T-helper 1 cell treated with Interleukin-12 subunit alpha and Interleukin-12 subunit beta and Interleukin-4 antibody, amounts not matched to agents 30 μg/mL and 1 μg/mL, for 36 hours (primary cell): ENCODE measurements around the gene PORCN.
"Not testable (repeated sequence)": the region's sequence is repeated elsewhere in the genome, so short reads cannot be mapped to it uniquely, and the experiment has no call there.

ENCODE experiments used
- H3K27ac Mint-ChIP-seq: one replicate; pipeline ENCODE4 v1.8.0; 2021; ENCODE audit warnings: mild to moderate bottlenecking, mixed read lengths
- H3K27me3 Mint-ChIP-seq: one replicate; pipeline ENCODE4 v1.8.0; 2021; ENCODE audit warnings: low read depth, mixed read lengths
- H3K36me3 Mint-ChIP-seq: one replicate; pipeline ENCODE4 v1.8.0; 2021; ENCODE audit warnings: low read depth, mixed read lengths
- H3K4me1 Mint-ChIP-seq: one replicate; pipeline ENCODE4 v1.8.0; 2021; ENCODE audit warnings: low read depth, mixed read lengths
- H3K4me3 Mint-ChIP-seq: one replicate; pipeline ENCODE4 v1.8.0; 2021; ENCODE audit warnings: mild to moderate bottlenecking, moderate library complexity, mixed read lengths
- H3K9me3 Mint-ChIP-seq: one replicate; pipeline ENCODE4 v1.8.0; 2021; ENCODE audit warnings: mixed read lengths

The PORCN gene

GRCh38 chrX:48530736-48531135 is 21.9 kb downstream of the PORCN start:
- peaks cover 28% of the 10 kb centered on the region for H3K36me3 Mint-ChIP-seq
- H3K4me3 Mint-ChIP-seq = no peak overlapping the region
- peaks cover 22% of the 10 kb centered on the region for H3K4me1 Mint-ChIP-seq
- no peaks in the 10 kb centered on the region for H3K9me3 Mint-ChIP-seq
- H3K27me3 Mint-ChIP-seq = no peaks in the 10 kb centered on the region
- no peak overlapping the region for H3K27ac Mint-ChIP-seq

- H3K4me1 Mint-ChIP-seq = peaks cover 20% of the 10 kb centered on the region
- no peaks in the 10 kb centered on the region for H3K9me3 Mint-ChIP-seq
- H3K36me3 Mint-ChIP-seq = peaks cover 24% of the 10 kb centered on the region
- no peaks in the 10 kb centered on the region for H3K27me3 Mint-ChIP-seq
- H3K27ac Mint-ChIP-seq = peak overlapping the region; percentile 93
- peak overlapping the region; percentile 29 for H3K4me3 Mint-ChIP-seq
These were observed 22.7 kb downstream of the PORCN start for GRCh38 chrX:48531358-48531959.

GRCh38 chrX:48532161-48532560 is 23.4 kb downstream of the PORCN start:
- H3K27me3 Mint-ChIP-seq = no peaks in the 10 kb centered on the region

GRCh38 chrX:48533165-48533564 is 24.4 kb downstream of the PORCN start:
- Mint-ChIP-seq H3K4me3 (no peak overlapping the region), H3K9me3 (no peaks in the 10 kb centered on the region), H3K27me3 (no peaks in the 10 kb centered on the region), H3K27ac (peak overlapping the region; percentile 2), H3K4me1 (peaks cover 17% of the 10 kb centered on the region), H3K36me3 (peaks cover 19% of the 10 kb centered on the region)

More at GRCh38 chrX:48532161-48532560, 23.4 kb downstream of the PORCN start:
- Mint-ChIP-seq H3K9me3 (no peaks in the 10 kb centered on the region), H3K27ac (peak overlapping the region; percentile 93), H3K36me3 (peaks cover 20% of the 10 kb centered on the region), H3K4me3 (no peak overlapping the region), H3K4me1 (peaks cover 15% of the 10 kb centered on the region)

- Mint-ChIP-seq H3K27ac (peak overlapping the region; percentile 99), H3K9me3 (no peaks in the 10 kb centered on the region), H3K4me3 (peak overlapping the region; percentile 96), H3K4me1 (peaks cover 19% of the 10 kb centered on the region), H3K27me3 (no peaks in the 10 kb centered on the region), H3K36me3 (peaks cover 5% of the 10 kb centered on the region)
These were observed 30.0 kb downstream of the PORCN start for GRCh38 chrX:48538641-48539344.

- peak within 1 kb of the TSS; percentile 96 for H3K4me3 Mint-ChIP-seq
- no peaks in the 10 kb centered on the region for H3K27me3 Mint-ChIP-seq
- peak within 1 kb of the TSS; percentile 99 for H3K27ac Mint-ChIP-seq
- H3K4me1 Mint-ChIP-seq = peaks cover 19% of the 10 kb centered on the region
- peaks cover 6% of the 10 kb centered on the region for H3K36me3 Mint-ChIP-seq
- no peaks in the 10 kb centered on the region for H3K9me3 Mint-ChIP-seq
These were observed 30.7 kb downstream of the PORCN start, which contains the start of gene TBC1D25 for GRCh38 chrX:48539345-48540027. Gene TBC1D25 (plus strand): TSS chrX:48539714. CDS start chrX:48539798, 84 bp downstream.

- H3K36me3 Mint-ChIP-seq = peaks cover 11% of the 10 kb centered on the region
- H3K27me3 Mint-ChIP-seq = no peaks in the 10 kb centered on the region
- no peaks in the 10 kb centered on the region for H3K9me3 Mint-ChIP-seq
- peaks cover 19% of the 10 kb centered on the region for H3K4me1 Mint-ChIP-seq
- peak overlapping the region; percentile 99 for H3K27ac Mint-ChIP-seq
- peak overlapping the region; percentile 96 for H3K4me3 Mint-ChIP-seq
These were observed 31.2 kb downstream of the PORCN start for GRCh38 chrX:48540028-48540375.

GRCh38 chrX:48540480-48540879 is 31.7 kb downstream of the PORCN start:
- peak overlapping the region; percentile 96 for H3K4me3 Mint-ChIP-seq
- peaks cover 19% of the 10 kb centered on the region for H3K4me1 Mint-ChIP-seq
- H3K9me3 Mint-ChIP-seq = no peaks in the 10 kb centered on the region
- peak overlapping the region; percentile 99 for H3K27ac Mint-ChIP-seq
- no peaks in the 10 kb centered on the region for H3K27me3 Mint-ChIP-seq
- H3K36me3 Mint-ChIP-seq = peaks cover 12% of the 10 kb centered on the region

GRCh38 chrX:48541140-48541814 is 32.5 kb downstream of the PORCN start:
- H3K4me3 Mint-ChIP-seq = peak overlapping the region; percentile 96
- H3K4me1 Mint-ChIP-seq = peaks cover 19% of the 10 kb centered on the region
- H3K9me3 Mint-ChIP-seq = no peaks in the 10 kb centered on the region
- H3K36me3 Mint-ChIP-seq = peaks cover 12% of the 10 kb centered on the region
- no peaks in the 10 kb centered on the region for H3K27me3 Mint-ChIP-seq
- peak overlapping the region; percentile 62 for H3K27ac Mint-ChIP-seq

GRCh38 chrX:48548871-48549270 is 40.1 kb downstream of the PORCN start:
- H3K27me3 Mint-ChIP-seq = no peaks in the 10 kb centered on the region
- no peak overlapping the region for H3K27ac Mint-ChIP-seq

GRCh38 chrX:48555731-48556325 is 47.0 kb downstream of the PORCN start:
- not testable (repeated sequence) for H3K4me1 Mint-ChIP-seq, H3K4me3 Mint-ChIP-seq, H3K9me3 Mint-ChIP-seq, H3K27ac Mint-ChIP-seq, H3K27me3 Mint-ChIP-seq
- peaks cover 15% of the 10 kb centered on the region for H3K36me3 Mint-ChIP-seq

More at GRCh38 chrX:48548871-48549270, 40.1 kb downstream of the PORCN start:
- Mint-ChIP-seq H3K36me3 (peaks cover 19% of the 10 kb centered on the region), H3K4me1 (no peaks in the 10 kb centered on the region), H3K4me3 (no peak overlapping the region), H3K9me3 (no peaks in the 10 kb centered on the region)

GRCh38 chrX:48558271-48558670 is 49.5 kb downstream of the PORCN start:
- Mint-ChIP-seq H3K27me3 (no peaks in the 10 kb centered on the region), H3K36me3 (peaks cover 19% of the 10 kb centered on the region), H3K9me3 (no peaks in the 10 kb centered on the region), H3K4me1 (peaks cover 4% of the 10 kb centered on the region), H3K27ac (no peak overlapping the region), H3K4me3 (no peak overlapping the region)

GRCh38 chrX:48559636-48560035 is 50.8 kb downstream of the PORCN start:
- Mint-ChIP-seq H3K4me1 (peaks cover 2% of the 10 kb centered on the region), H3K27ac (no peak overlapping the region), H3K36me3 (peaks cover 16% of the 10 kb centered on the region)

GRCh38 chrX:48560056-48560455 is 51.3 kb downstream of the PORCN start:
- H3K36me3 Mint-ChIP-seq = peaks cover 13% of the 10 kb centered on the region
- H3K4me3 Mint-ChIP-seq = no peak overlapping the region
- H3K9me3 Mint-ChIP-seq = no peaks in the 10 kb centered on the region
- H3K27me3 Mint-ChIP-seq = no peaks in the 10 kb centered on the region
- no peak overlapping the region for H3K27ac Mint-ChIP-seq
- no peaks in the 10 kb centered on the region for H3K4me1 Mint-ChIP-seq

More at GRCh38 chrX:48559636-48560035, 50.8 kb downstream of the PORCN start:
- Mint-ChIP-seq H3K4me3 (no peak overlapping the region), H3K27me3 (no peaks in the 10 kb centered on the region), H3K9me3 (no peaks in the 10 kb centered on the region)
